ENCODE measurements around the gene RAB11FIP2. TPM values are rescaled to one million over a fixed set of nuclear protein-coding genes. Genes with fewer than 3 reads are reported as not detected.

RAB11FIP2 gene
- total and polyA plus RNA-seq, 2 of the 8 experiments (the other 6 are each of a cell fraction or from before 2014, with no cell fraction given): 3.1 to 12.7 TPM

- TF ChIP-seq USF2 (IDR thresholded peaks at IDR 0.05; ENCODE audit: low read length) (no peak), CREB1 (IDR thresholded peaks at IDR 0.05) (peak; percentile 39; the same call in 1 of the 2 replicates), RBBP5 (IDR thresholded peaks at IDR 0.05; ENCODE audit: borderline replicate concordance, low read depth, low read length) (no peak; the same call in 1 of the 2 replicates), TAF1 (IDR thresholded peaks at IDR 0.05; ENCODE audit: low read depth, low read length) (peak; percentile 82), POLR2A (IDR thresholded peaks at IDR 0.05; ENCODE audit: control extremely low read depth in 1 of 2, low read depth in 2 of 2, low read length in 2 of 2) (peak; percentile 54; a peak in 2 of 3 replicates), ASH2L (IDR thresholded peaks at IDR 0.05; ENCODE audit: low read length) (peak; percentile 88), YY1 (IDR thresholded peaks at IDR 0.05; ENCODE audit: low read depth, low read length) (peak; percentile 94), TBP (IDR thresholded peaks at IDR 0.05; ENCODE audit: low read depth, low read length) (peak; percentile 71; the same call in 1 of the 2 replicates), SIN3A (conservative IDR thresholded peaks at IDR 0.05 in 1 of 2, IDR thresholded peaks at IDR 0.05 in 1 of 2; ENCODE audit: low read depth in 1 of 2, low read length in 2 of 2) (peak; percentile 78 to 87; a peak in 3 of 4 replicates), HDAC6 (IDR thresholded peaks at IDR 0.05; ENCODE audit: low read depth, low read length) (no peak), SP1 (IDR thresholded peaks at IDR 0.05; ENCODE audit: low read depth, low read length) (0 out of 2 replicates have a peak, but pooled peaks have one; percentile 41), HDAC2 (IDR thresholded peaks at IDR 0.05; ENCODE audit: borderline replicate concordance in 1 of 2, low read depth in 2 of 2, low read length in 2 of 2) (peak; percentile 49 to 79; a peak in 2 of 4 replicates), TCF12 (IDR thresholded peaks at IDR 0.05; ENCODE audit: low read depth, low read length) (no peak), E2F6 (IDR thresholded peaks at IDR 0.05) (0 out of 2 replicates have a peak, but pooled peaks have one; percentile 20), CTBP2 (IDR thresholded peaks at IDR 0.05; ENCODE audit: borderline replicate concordance, insufficient read depth, insufficient read length, low read length) (peak; percentile 52), RFX5 (IDR thresholded peaks at IDR 0.05; ENCODE audit: borderline replicate concordance, low read depth, low read length) (no peak), KDM1A (IDR thresholded peaks at IDR 0.05; ENCODE audit: borderline replicate concordance, low read length) (0 out of 2 replicates have a peak, but pooled peaks have one; percentile 17), CHD2 (IDR thresholded peaks at IDR 0.05; ENCODE audit: low read length) (peak; percentile 65)
- TF ChIP-seq, protein P1, sequence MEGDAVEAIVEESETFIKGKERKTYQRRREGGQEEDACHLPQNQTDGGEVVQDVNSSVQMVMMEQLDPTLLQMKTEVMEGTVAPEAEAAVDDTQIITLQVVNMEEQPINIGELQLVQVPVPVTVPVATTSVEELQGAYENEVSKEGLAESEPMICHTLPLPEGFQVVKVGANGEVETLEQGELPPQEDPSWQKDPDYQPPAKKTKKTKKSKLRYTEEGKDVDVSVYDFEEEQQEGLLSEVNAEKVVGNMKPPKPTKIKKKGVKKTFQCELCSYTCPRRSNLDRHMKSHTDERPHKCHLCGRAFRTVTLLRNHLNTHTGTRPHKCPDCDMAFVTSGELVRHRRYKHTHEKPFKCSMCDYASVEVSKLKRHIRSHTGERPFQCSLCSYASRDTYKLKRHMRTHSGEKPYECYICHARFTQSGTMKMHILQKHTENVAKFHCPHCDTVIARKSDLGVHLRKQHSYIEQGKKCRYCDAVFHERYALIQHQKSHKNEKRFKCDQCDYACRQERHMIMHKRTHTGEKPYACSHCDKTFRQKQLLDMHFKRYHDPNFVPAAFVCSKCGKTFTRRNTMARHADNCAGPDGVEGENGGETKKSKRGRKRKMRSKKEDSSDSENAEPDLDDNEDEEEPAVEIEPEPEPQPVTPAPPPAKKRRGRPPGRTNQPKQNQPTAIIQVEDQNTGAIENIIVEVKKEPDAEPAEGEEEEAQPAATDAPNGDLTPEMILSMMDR (IDR thresholded peaks at IDR 0.05; ENCODE audit: control extremely low read depth in 1 of 3, insufficient read depth in 1 of 3, low read depth in 1 of 3, low read length in 3 of 3): peak in 2 of 3 experiments; percentile 35 to 48; a peak in 2 of 4 replicates
Measured at GRCh38 chr10:118046395-118047156, at the start of gene RAB11FIP2 (continued).
